Heart right ventricle (tissue), 16 donors: Measurements from ENCODE around the gene LAMC3. TPM values are rescaled to one million over a fixed set of nuclear protein-coding genes. Genes with fewer than 3 reads are reported as not detected.
A peak's percentile ranks its signal among the peaks of the same experiment; 100 is the strongest.

Experiments used
- ATAC-seq, 8 donors: fragments of 200-7000 bp; cut with Tn5 transposase; one replicate each; pipeline ENCODE4 v1.9.1; 2020; ENCODE audit warnings: mild to moderate bottlenecking in 8 of 8, moderate library complexity in 8 of 8, moderate number of reproducible peaks in 1 of 8
- DNase-seq, 2 donors: peaks; one replicate each; pipeline ENCODE4 v3.0.0-alpha.2; 2020
- H3K27ac ChIP-seq, 10 donors: fragments of 200-600 bp; sonication (generic) in 2 of 10; one replicate each; pipeline versions ENCODE4 v1.5.0 to v1.8.0; 2020 to 2022; ENCODE audit warnings: mild to moderate bottlenecking in 3 of 10
- H3K27me3 ChIP-seq, 7 donors: fragments of 200-600 bp; one replicate each; pipeline ENCODE4 v1.8.0; 2021 to 2022; ENCODE audit warnings: mild to moderate bottlenecking in 2 of 7
- H3K36me3 ChIP-seq, 9 donors: fragments of 200-600 bp; sonication (generic) in 1 of 9; one replicate each; pipeline versions ENCODE4 v1.5.0 to v1.8.0; 2020 to 2022; ENCODE audit warnings: mild to moderate bottlenecking in 2 of 9
- H3K4me1 ChIP-seq, 9 donors: fragments of 200-600 bp; sonication (generic) in 1 of 9; one replicate each; pipeline versions ENCODE4 v1.5.0 to v1.8.0; 2020 to 2022; ENCODE audit warnings: mild to moderate bottlenecking in 4 of 9
- H3K4me3 ChIP-seq, 10 donors: fragments of 200-600 bp; sonication (generic) in 2 of 10; one replicate each; pipeline versions ENCODE4 v1.5.0 to v1.8.0; 2020 to 2022; ENCODE audit warnings: mild to moderate bottlenecking in 7 of 10, moderate library complexity in 2 of 10
- H3K9me3 ChIP-seq, 11 donors: fragments of 200-600 bp in 10 of 11; sonication (generic) in 2 of 11; one replicate each; pipeline versions ENCODE4 v1.5.0 to v1.8.0; 2013 to 2022; ENCODE audit warnings: mild to moderate bottlenecking in 2 of 11, control low read depth in 1 of 11, moderate library complexity in 1 of 11
- WGBS, 2 donors: extraction: QIAGEN DNeasy Blood & Tissue Kit; methylation state at CpG; one replicate each; pipeline ENCODE4 v1.1.7; 2013; ENCODE audit warnings: inconsistent platforms in 1 of 2; 5-methylcytosine and 5-hydroxymethylcytosine counted together
- intact Hi-C, 10 donors: fragments of 100-400 bp; cut with DNase I; formaldehyde crosslinking; loops; one replicate each; pipeline versions ENCODE4 v1.11.1 to v1.14.2; 2022
- polyA plus RNA-seq, 2 donors: library from polyadenylated mRNA; stranded (reverse); fragments of 200-250 nt; gene quantifications; one replicate each; pipeline ENCODE4 v1.2.3, GENCODE V29; 2013
- total RNA-seq, 10 donors: library from RNA; stranded (reverse); fragmentation: NEBNext Ultra II Directional in 3 of 10; extraction: Animal tissue kit (Norgen Biotek cat#: 25700) in 3 of 10; gene quantifications; one replicate each; pipeline versions ENCODE4 v1.2.1 to v1.2.4, GENCODE V29; 2021 to 2023
- TF ChIP-seq, protein P1 (sequence below), 9 donors: fragments of 200-600 bp; sonication (generic) in 2 of 9; IDR thresholded peaks; one replicate each; pipeline versions ENCODE4 v1.5.0 to v1.8.0; 2021 to 2022; ENCODE audit warnings: antibody characterized with exemption in 9 of 9, mild to moderate bottlenecking in 5 of 9, moderate library complexity in 1 of 9
- donor health status: Arrhythmogenic right ventricular cardiomyopathy.
- donor health status: ischemic (EF 13 %, LVEDD 7.1; RV severe dilation, severe dysfunction).
- donor health status: healthy with polysubstance abuse.
- donor health status: DM: no; HTN: yes; CAD: no.
- donor health status: DM: no; HTN: no; CAD: no.
- donor health status: ischemic (EF 25% LVEDD 6.9; RV normal size, moderate dysfunction).
- donor health status: ischemic (EF 25% LVEDD 5.7; RV mildly dilated, moderate dysfunction).
- donor health status: healthy.
- donor health status: DM: yes; HTN: yes; CAD: no.
- donor health status: Ischemic cardiomyopathy.
- donor health status: ischemic (EF 35%, LVEDD 5.7; RV mildly dilated, moderate dysfunction).
- donor health status: nonischemic (EF 11% LVEDD 7.7; RV severe dilation, severe dysfunction).
- donor health status: DM: yes; HTN: yes; CAD: no.
- donor health status: PGD.
- donor health status: ischemic (EF 29% LVEDD 5.4; RV normal size, mild dysfunction).
- donor health status: nonischemic (EF 23%, LVEDD 6.1; RV moderate dilation, normal function).

Gene LAMC3
- total and polyA plus RNA-seq, 12 donors: 0.07 to 5.4 (median 0.30) TPM; not detected in 1

DNA sequence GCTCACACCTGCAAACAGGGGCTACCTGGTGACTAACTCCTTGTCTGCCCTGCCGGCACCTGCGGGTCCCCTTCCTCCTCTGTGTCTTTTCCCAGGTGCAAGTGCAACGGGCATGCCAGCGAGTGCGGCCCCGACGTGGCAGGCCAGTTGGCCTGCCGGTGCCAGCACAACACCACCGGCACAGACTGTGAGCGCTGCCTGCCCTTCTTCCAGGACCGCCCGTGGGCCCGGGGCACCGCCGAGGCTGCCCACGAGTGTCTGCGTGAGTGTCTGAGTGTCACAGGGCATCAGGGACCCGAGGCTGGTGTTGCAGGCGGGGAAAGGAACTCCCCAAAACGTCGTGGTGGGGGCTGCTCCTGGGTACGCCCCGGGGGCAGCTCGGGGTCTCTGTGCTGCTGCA is 27.1 kb downstream of the LAMC3 start:
- TF ChIP-seq, protein P1, sequence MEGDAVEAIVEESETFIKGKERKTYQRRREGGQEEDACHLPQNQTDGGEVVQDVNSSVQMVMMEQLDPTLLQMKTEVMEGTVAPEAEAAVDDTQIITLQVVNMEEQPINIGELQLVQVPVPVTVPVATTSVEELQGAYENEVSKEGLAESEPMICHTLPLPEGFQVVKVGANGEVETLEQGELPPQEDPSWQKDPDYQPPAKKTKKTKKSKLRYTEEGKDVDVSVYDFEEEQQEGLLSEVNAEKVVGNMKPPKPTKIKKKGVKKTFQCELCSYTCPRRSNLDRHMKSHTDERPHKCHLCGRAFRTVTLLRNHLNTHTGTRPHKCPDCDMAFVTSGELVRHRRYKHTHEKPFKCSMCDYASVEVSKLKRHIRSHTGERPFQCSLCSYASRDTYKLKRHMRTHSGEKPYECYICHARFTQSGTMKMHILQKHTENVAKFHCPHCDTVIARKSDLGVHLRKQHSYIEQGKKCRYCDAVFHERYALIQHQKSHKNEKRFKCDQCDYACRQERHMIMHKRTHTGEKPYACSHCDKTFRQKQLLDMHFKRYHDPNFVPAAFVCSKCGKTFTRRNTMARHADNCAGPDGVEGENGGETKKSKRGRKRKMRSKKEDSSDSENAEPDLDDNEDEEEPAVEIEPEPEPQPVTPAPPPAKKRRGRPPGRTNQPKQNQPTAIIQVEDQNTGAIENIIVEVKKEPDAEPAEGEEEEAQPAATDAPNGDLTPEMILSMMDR (IDR thresholded peaks at IDR 0.05): no peak
- DNase-seq: no peak
- intact Hi-C loops: no loop called here
- H3K9me3 ChIP-seq: no peaks in the 10 kb centered on the region
- peaks cover 0 to 10% (median 0%) of the 10 kb centered on the region in 7 donors for H3K27me3 ChIP-seq
- H3K4me1 ChIP-seq: peaks cover 10 to 20% (median 18%) of the 10 kb centered on the region in 9 donors
- ATAC-seq: no peak
- WGBS, 2 donors: 88 to 89% methylated on average over 24 of the region's 24 CpGs
- no peaks in the 10 kb centered on the region for H3K36me3 ChIP-seq
- no peak overlapping the region for H3K27ac ChIP-seq
- H3K4me3 ChIP-seq: no peak overlapping the region

DNA sequence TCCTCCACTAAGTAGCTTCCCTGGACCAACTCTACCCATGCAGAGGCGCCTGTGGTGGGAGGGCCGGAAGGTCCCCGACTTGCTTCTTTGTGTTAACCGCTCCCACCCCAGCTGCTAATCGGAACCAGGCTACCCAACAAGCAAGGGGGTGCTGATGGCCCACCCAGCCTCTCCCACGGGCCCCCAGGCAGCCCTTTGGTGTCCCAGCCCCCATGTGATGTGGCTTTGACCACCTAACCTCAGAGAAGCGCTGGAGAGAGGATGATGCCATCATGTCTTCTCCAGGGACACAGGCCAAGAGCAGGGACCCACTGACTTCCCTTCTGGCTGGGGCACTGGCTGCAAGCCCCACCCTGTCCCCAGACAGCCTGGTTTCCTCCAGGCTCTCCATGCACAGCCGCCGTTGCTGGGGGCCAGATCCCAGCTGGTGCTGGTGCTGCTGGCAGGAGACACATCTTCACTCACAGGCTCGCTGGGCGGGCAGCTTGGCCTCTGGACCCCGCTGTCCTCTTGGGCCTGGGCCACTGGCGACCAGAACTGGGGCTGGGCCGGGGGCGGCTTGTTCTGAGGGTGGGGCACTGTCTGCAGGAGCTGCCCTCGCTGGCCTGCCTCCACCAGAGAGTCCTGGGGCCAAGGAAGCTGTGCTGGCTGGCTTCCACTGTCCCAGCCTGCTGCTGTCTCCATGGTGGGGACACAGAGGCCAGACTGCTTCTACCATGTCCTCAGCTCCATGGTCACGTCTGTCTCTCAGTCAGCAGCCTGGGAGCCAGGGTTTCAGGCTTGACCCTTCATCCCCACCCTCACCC is 27.8 kb downstream of the LAMC3 start:
- 52 to 60% methylated on average over 17 of the region's 17 CpGs for WGBS, 2 donors
- Histone ChIP-seq H3K27ac (peak overlapping the region in 3 of 10 donors; percentile 24 to 33 (median 28)), H3K27me3 (peaks cover 0 to 13% (median 0%) of the 10 kb centered on the region in 7 donors), H3K9me3 (no peaks in the 10 kb centered on the region), H3K36me3 (no peaks in the 10 kb centered on the region), H3K4me1 (peaks cover 10 to 20% (median 18%) of the 10 kb centered on the region in 9 donors), H3K4me3 (no peak overlapping the region)
- peak in 1 of 2 donors; percentile 49 for DNase-seq
- TF ChIP-seq, protein P1 (IDR thresholded peaks at IDR 0.05): no peak
- intact Hi-C loops: no loop called here
- peak; percentile 25 to 76 (median 55) for ATAC-seq

DNA sequence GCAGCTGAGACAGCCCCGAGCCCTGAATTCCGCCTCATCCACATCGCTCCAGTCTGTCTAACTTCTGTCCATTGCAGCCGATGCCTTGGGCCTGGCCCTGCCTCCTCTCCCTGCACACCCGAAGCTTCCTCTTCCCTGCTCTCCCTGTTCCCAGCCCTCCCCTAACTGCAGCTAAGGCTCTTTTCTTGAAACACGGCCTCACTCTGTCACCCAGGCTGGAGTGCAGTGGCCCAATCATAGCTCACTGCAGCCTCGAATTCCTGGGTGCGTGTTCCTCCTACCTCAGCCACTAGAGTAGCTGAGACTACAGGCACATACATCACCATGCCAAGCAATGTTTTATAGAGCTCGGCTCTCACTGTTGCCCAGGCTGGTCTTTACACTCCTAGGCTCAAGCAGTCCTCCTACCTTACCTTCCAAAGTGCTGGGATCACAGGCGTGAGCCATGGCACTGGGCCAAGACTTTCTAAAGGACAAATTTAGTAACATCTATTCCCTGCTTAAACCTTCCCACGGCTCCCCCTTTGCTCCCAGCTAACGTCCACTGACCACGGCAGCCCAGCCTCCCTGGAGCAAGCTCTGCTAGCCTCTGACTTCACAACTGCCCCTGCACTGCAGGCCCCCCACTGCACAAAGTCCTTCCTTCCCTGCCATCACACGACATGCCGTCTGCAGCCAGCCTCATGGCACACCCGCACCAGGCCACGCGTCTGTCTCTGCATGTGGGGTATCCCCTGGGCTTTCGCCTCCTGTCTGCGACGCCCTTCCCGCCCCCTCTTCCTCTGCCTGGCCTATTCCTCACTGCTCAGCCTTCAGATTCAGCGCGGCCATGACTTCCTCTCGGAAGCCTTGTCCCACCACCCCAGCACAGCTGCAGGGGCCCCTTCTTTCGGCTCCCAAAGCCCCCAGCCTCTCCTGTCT is 28.6 kb downstream of the LAMC3 start:
- ATAC-seq (peak in 7 of 8 donors; percentile 38 to 70 (median 49)), DNase-seq (no peak)
- H3K27ac ChIP-seq: peak overlapping the region in 3 of 10 donors; percentile 24 to 33 (median 28)

More for the DNA sequence above, 28.6 kb downstream of the LAMC3 start:
- Histone ChIP-seq H3K4me3 (no peak overlapping the region), H3K27me3 (peaks cover 0 to 16% (median 0%) of the 10 kb centered on the region in 7 donors), H3K9me3 (no peaks in the 10 kb centered on the region), H3K36me3 (no peaks in the 10 kb centered on the region), H3K4me1 (peaks cover 10 to 20% (median 18%) of the 10 kb centered on the region in 9 donors)
- WGBS, 2 donors: 34 to 38% methylated on average over 26 of the region's 26 CpGs
- intact Hi-C loops: no loop called here
- TF ChIP-seq, protein P1 (IDR thresholded peaks at IDR 0.05): no peak
